ENCODE data around the gene PTEN. TPM values are rescaled to one million over a fixed set of nuclear protein-coding genes. Genes with fewer than 3 reads are reported as not detected.

The PTEN gene
- total and polyA plus RNA-seq, 2 experiments from 2014 or later, result 32.8 to 128 TPM

GRCh38 chr10:87873656-87874055 is 10.2 kb downstream of the PTEN start:
- H3K4me1 ChIP-seq (ENCODE audit: insufficient read depth), result peaks cover 19% of the 10 kb centered on the region
- H4K20me1 ChIP-seq (ENCODE audit: insufficient read depth, poor library complexity, severe bottlenecking), result peaks cover 88% of the 10 kb centered on the region

GRCh38 chr10:87875929-87876571 is 12.6 kb downstream of the PTEN start:
- H3K27me3 ChIP-seq, result no peaks in the 10 kb centered on the region
- H4K20me1 ChIP-seq (ENCODE audit: insufficient read depth, poor library complexity, severe bottlenecking), result peaks cover 78% of the 10 kb centered on the region
- H3K27ac ChIP-seq, result no peak overlapping the region
- H3K36me3 ChIP-seq (replicated peaks; ENCODE audit: insufficient read depth, low read depth), result no peaks in the 10 kb centered on the region
- no peaks in the 10 kb centered on the region for H3K9me3 ChIP-seq (ENCODE audit: low read depth)
- peaks cover 100% of the 10 kb centered on the region for H3K79me2 ChIP-seq
- no peak for DNase-seq (ENCODE audit: low spot score)
- no peak overlapping the region for H2AFZ ChIP-seq
- no peak overlapping the region for H3K4me2 ChIP-seq
- 85% methylated on average over 4 of the region's 4 CpGs for WGBS (ENCODE audit: low lambda C conversion rate, missing lambda C conversion rate)
- no peaks in the 10 kb centered on the region for H3K9me2 ChIP-seq (replicated peaks; ENCODE audit: insufficient read depth)
- TF ChIP-seq CTCF (IDR thresholded peaks at IDR 0.05; ENCODE audit: poor library complexity) (no peak), EZH2 (IDR thresholded peaks at IDR 0.05; ENCODE audit: borderline replicate concordance) (no peak), EZH2phosphoT487 (IDR thresholded peaks at IDR 0.05; ENCODE audit: low read depth, severe bottlenecking, unreplicated experiment) (no peak)
- peaks cover 2% of the 10 kb centered on the region for H3K4me1 ChIP-seq (ENCODE audit: insufficient read depth)
- H3K4me3 ChIP-seq, result no peak overlapping the region

More at GRCh38 chr10:87873656-87874055, 10.2 kb downstream of the PTEN start:
- H3K4me3 ChIP-seq, result no peak overlapping the region
- no peak overlapping the region for H3K27ac ChIP-seq
- DNase-seq (ENCODE audit: low spot score), result no peak
- 97% methylated on average over 2 of the region's 2 CpGs for WGBS (ENCODE audit: low lambda C conversion rate, missing lambda C conversion rate)
- peak overlapping the region; percentile 15 for H3K4me2 ChIP-seq
- H2AFZ ChIP-seq, result no peak overlapping the region
- H3K36me3 ChIP-seq (replicated peaks; ENCODE audit: insufficient read depth, low read depth), result no peaks in the 10 kb centered on the region
- TF ChIP-seq EZH2 (IDR thresholded peaks at IDR 0.05; ENCODE audit: borderline replicate concordance) (no peak), CTCF (IDR thresholded peaks at IDR 0.05; ENCODE audit: poor library complexity) (no peak), EZH2phosphoT487 (IDR thresholded peaks at IDR 0.05; ENCODE audit: low read depth, severe bottlenecking, unreplicated experiment) (no peak)
- no peaks in the 10 kb centered on the region for H3K9me2 ChIP-seq (replicated peaks; ENCODE audit: insufficient read depth)
- H3K79me2 ChIP-seq, result peaks cover 100% of the 10 kb centered on the region
- H3K9me3 ChIP-seq (ENCODE audit: low read depth), result no peaks in the 10 kb centered on the region
- no peaks in the 10 kb centered on the region for H3K27me3 ChIP-seq

DNA sequence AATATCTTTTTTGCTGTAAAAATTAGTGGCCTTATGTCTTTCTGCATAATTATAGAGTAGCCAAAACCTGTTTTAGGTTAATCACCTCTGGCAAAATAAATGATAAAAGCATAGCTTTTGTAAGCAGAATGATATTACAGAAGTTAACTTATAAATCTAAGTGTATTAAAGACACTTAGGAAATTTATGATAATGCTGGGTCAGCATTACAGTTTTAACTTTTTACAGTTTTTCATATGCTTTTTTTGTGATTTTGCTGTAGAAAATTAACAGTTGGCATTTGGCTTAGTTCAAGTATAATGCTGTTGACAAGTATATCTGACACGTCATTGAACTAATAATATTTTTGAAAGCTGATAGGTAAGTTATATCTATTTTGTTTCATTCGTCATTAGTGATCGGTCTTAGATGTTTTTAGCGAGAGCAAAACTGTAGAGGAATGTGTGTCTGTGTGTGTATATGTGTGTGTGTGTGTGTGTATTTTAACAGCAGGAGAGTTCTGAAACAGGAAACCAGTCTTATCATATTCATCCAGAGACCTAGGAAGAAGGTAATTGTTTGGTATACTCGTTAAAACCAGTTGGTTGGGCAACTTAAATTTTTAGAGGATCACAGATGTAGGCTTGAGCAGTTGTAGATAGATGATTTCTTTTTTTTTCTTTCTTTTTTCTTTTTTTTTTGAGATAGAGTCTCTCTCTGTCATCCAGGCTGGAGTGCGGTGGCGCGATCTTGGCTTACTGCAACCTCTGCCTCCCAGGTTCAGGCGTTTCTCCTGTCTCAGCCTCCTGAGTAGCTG is 15.4 kb downstream of the PTEN start:
- Histone ChIP-seq H2AFZ (no peak overlapping the region), H3K4me3 (no peak overlapping the region), H3K36me3 (replicated peaks; ENCODE audit: insufficient read depth, low read depth) (no peaks in the 10 kb centered on the region), H3K9me3 (ENCODE audit: low read depth) (no peaks in the 10 kb centered on the region), H3K27ac (no peak overlapping the region), H3K79me2 (peaks cover 99% of the 10 kb centered on the region), H3K9me2 (replicated peaks; ENCODE audit: insufficient read depth) (no peaks in the 10 kb centered on the region), H4K20me1 (ENCODE audit: insufficient read depth, poor library complexity, severe bottlenecking) (peaks cover 63% of the 10 kb centered on the region), H3K4me1 (ENCODE audit: insufficient read depth) (no peaks in the 10 kb centered on the region), H3K4me2 (no peak overlapping the region), H3K27me3 (no peaks in the 10 kb centered on the region)
- DNase-seq (ENCODE audit: low spot score), result no peak
- 88% methylated on average over 9 of the region's 9 CpGs for WGBS (ENCODE audit: low lambda C conversion rate, missing lambda C conversion rate)
- TF ChIP-seq EZH2phosphoT487 (IDR thresholded peaks at IDR 0.05; ENCODE audit: low read depth, severe bottlenecking, unreplicated experiment) (no peak), EZH2 (IDR thresholded peaks at IDR 0.05; ENCODE audit: borderline replicate concordance) (no peak), CTCF (IDR thresholded peaks at IDR 0.05; ENCODE audit: poor library complexity) (no peak)

All from hepatocyte (in vitro differentiated cells).